Cardiac muscle cell (in vitro differentiated cells and primary cell): ENCODE data around the gene TRIM33. TPM values are rescaled to one million over a fixed set of nuclear protein-coding genes. Genes with fewer than 3 reads are reported as not detected.
A peak's percentile ranks its signal among the peaks of the same experiment; 100 is the strongest.
"Not testable (repeated sequence)": the region's sequence is repeated elsewhere in the genome, so short reads cannot be mapped to it uniquely, and the experiment has no call there.

Source experiments
- DNase-seq, 2 donors: peaks; one replicate each; pipeline versions ENCODE4 v3.0.0 to v3.0.0-alpha.2; 2010 to 2017; ENCODE audit warnings: low read depth in 1 of 2, low spot score in 1 of 2
- H3K27ac ChIP-seq: fragments of 200-600 bp; sonication (generic); 2 replicates; pipeline ENCODE4 v1.5.1; 2016
- H3K27me3 ChIP-seq: fragments of 200-600 bp; sonication (generic); 2 replicates; pipeline ENCODE4 v1.6.0; 2016; ENCODE audit warnings: control low read depth
- H3K36me3 ChIP-seq: fragments of 200-600 bp; sonication (generic); 2 replicates; pipeline ENCODE4 v1.5.1; 2016; ENCODE audit warnings: control low read depth
- H3K4me1 ChIP-seq: fragments of 200-600 bp; sonication (generic); 2 replicates; pipeline ENCODE4 v1.8.1; 2017; ENCODE audit warnings: low read depth, mild to moderate bottlenecking, mixed run types
- H3K4me3 ChIP-seq: fragments of 200-600 bp; sonication (generic); 2 replicates; pipeline ENCODE4 v1.5.1; 2016; ENCODE audit warnings: mild to moderate bottlenecking
- H3K9me3 ChIP-seq: fragments of 200-600 bp; sonication (generic); 2 replicates; pipeline ENCODE4 v1.5.1; 2017; ENCODE audit warnings: low read depth, mild to moderate bottlenecking, control low read depth
- CTCF ChIP-seq: IDR thresholded peaks from 2 replicates; pipeline ENCODE4 v1.5.1; 2012; ENCODE audit warnings: low read depth, mild to moderate bottlenecking, low read length
- polyA plus RNA-seq: library from polyadenylated mRNA; unstranded; fragments of >200 nt; fragmentation: Nextera tagmentation; extraction: Ambion mirVana; gene quantifications from 2 replicates; pipeline ENCODE4 v1.2.1, GENCODE V29; 2016
- total RNA-seq: library from RNA; depleted of rRNA; stranded (reverse); fragments of >200 nt; gene quantifications from 2 replicates; pipeline ENCODE4 v1.2.3, GENCODE V29; 2016

TRIM33 gene
- total and polyA plus RNA-seq, 2 experiments from 2014 or later = 32.2 to 40.8 TPM

GRCh38 chr1:114490274-114490693 lies 20.7 kb downstream of the TRIM33 start:
- Histone ChIP-seq H3K27ac (no peak overlapping the region), H3K4me3 (no peak overlapping the region), H3K36me3 (no peaks in the 10 kb centered on the region), H3K27me3 (no peaks in the 10 kb centered on the region), H3K9me3 (no peaks in the 10 kb centered on the region), H3K4me1 (no peaks in the 10 kb centered on the region)
- no peak for TF ChIP-seq CTCF
- DNase-seq = peak in 1 of 2 donors; percentile 57

- no peaks in the 10 kb centered on the region for H3K9me3 ChIP-seq
- no peak for TF ChIP-seq CTCF
- no peak overlapping the region for H3K27ac ChIP-seq
- no peak for DNase-seq
- H3K4me1 ChIP-seq = no peaks in the 10 kb centered on the region
- H3K4me3 ChIP-seq = no peak overlapping the region
- no peaks in the 10 kb centered on the region for H3K27me3 ChIP-seq
- H3K36me3 ChIP-seq = no peaks in the 10 kb centered on the region
Observed at GRCh38 chr1:114488739-114489138, 22.3 kb downstream of the TRIM33 start.

GRCh38 chr1:114485286-114485685 lies 25.7 kb downstream of the TRIM33 start:
- Histone ChIP-seq H3K9me3 (no peaks in the 10 kb centered on the region), H3K27me3 (no peaks in the 10 kb centered on the region), H3K36me3 (no peaks in the 10 kb centered on the region), H3K4me1 (no peaks in the 10 kb centered on the region), H3K4me3 (no peak overlapping the region), H3K27ac (no peak overlapping the region)
- no peak for TF ChIP-seq CTCF
- DNase-seq = peak in 1 of 2 donors; percentile 53

GRCh38 chr1:114482585-114482984 lies 28.4 kb downstream of the TRIM33 start:
- TF ChIP-seq CTCF = no peak
- H3K27ac ChIP-seq = no peak overlapping the region

GRCh38 chr1:114479636-114480035 lies 31.4 kb downstream of the TRIM33 start:
- not testable (repeated sequence) for H3K27me3 ChIP-seq, H3K27ac ChIP-seq, H3K36me3 ChIP-seq, H3K9me3 ChIP-seq, H3K4me3 ChIP-seq, H3K4me1 ChIP-seq, DNase-seq

More at GRCh38 chr1:114482585-114482984, 28.4 kb downstream of the TRIM33 start:
- no peaks in the 10 kb centered on the region for H3K4me1 ChIP-seq
- no peak for DNase-seq
- H3K36me3 ChIP-seq = no peaks in the 10 kb centered on the region
- H3K27me3 ChIP-seq = no peaks in the 10 kb centered on the region
- no peaks in the 10 kb centered on the region for H3K9me3 ChIP-seq
- H3K4me3 ChIP-seq = no peak overlapping the region

- no peak for DNase-seq
- no peak for TF ChIP-seq CTCF
- H3K36me3 ChIP-seq = no peaks in the 10 kb centered on the region
- no peaks in the 10 kb centered on the region for H3K4me1 ChIP-seq
- no peak overlapping the region for H3K4me3 ChIP-seq
- no peaks in the 10 kb centered on the region for H3K27me3 ChIP-seq
- no peaks in the 10 kb centered on the region for H3K9me3 ChIP-seq
- H3K27ac ChIP-seq = no peak overlapping the region
Observed at GRCh38 chr1:114479134-114479533, 31.9 kb downstream of the TRIM33 start.
